Pancreas (tissue), 10 donors: Measurements from ENCODE around the gene HOXA9. TPM values are rescaled to one million over a fixed set of nuclear protein-coding genes. Genes with fewer than 3 reads are reported as not detected.

ENCODE experiments used
- ATAC-seq, 4 donors: fragments of 200-7000 bp; cut with Tn5 transposase; one replicate each; pipeline versions ENCODE4 v1.8.0 to v1.9.1; 2020; ENCODE audit warnings: mild to moderate bottlenecking in 4 of 4, moderate library complexity in 4 of 4
- DNase-seq, 6 donors: peaks; one replicate each; pipeline ENCODE4 v3.0.0-alpha.2; 2020
- FAIRE-seq: peaks from 2 replicates; lab custom pipeline; 2012; peaks lifted over from hg19 to GRCh38; lab: Jason Lieb, UNC
- H3K27ac ChIP-seq, 4 donors: fragments of 200-600 bp; sonication (generic); 1 replicate in 3 of 4; 2 replicates in 1 of 4; pipeline versions ENCODE4 v1.5.0 to v1.8.0; 2020
- H3K27me3 ChIP-seq, 4 donors: fragments of 200-600 bp; one replicate each; pipeline ENCODE4 v1.8.0; 2021
- H3K36me3 ChIP-seq, 3 donors: fragments of 200-600 bp; sonication (generic) in 1 of 3; one replicate each; pipeline versions ENCODE4 v1.5.0 to v1.8.0; 2020 to 2021
- H3K4me1 ChIP-seq, 3 donors: fragments of 200-600 bp; one replicate each; pipeline ENCODE4 v1.8.0; 2021
- H3K4me3 ChIP-seq, 4 donors: fragments of 200-600 bp; sonication (generic) in 2 of 4; one replicate each; pipeline versions ENCODE4 v1.5.0 to v1.8.0; 2020 to 2021
- H3K9me3 ChIP-seq, 4 donors: fragments of 200-600 bp; one replicate each; pipeline ENCODE4 v1.8.0; 2021
- WGBS, 2 donors: extraction: QIAGEN DNeasy Blood & Tissue Kit; methylation state at CpG; one replicate each; pipeline ENCODE4 v1.1.7; 2013; 5-methylcytosine and 5-hydroxymethylcytosine counted together
- intact Hi-C, 3 donors: fragments of 100-400 bp; cut with DNase I; formaldehyde crosslinking; loops; one replicate each; pipeline versions ENCODE4 v1.11.1 to v1.14.2; 2022
- polyA plus RNA-seq, 2 donors: library from polyadenylated mRNA; stranded (reverse); fragments of 200-250 nt; gene quantifications; one replicate each; pipeline ENCODE4 v1.2.3, GENCODE V29; 2013
- total RNA-seq, 6 donors: library from RNA; stranded (reverse); fragmentation: NEBNext Ultra II Directional in 4 of 6; extraction: Animal tissue kit (Norgen Biotek cat#: 25700) in 4 of 6; gene quantifications; one replicate each; pipeline versions ENCODE4 v1.2.1 to v1.2.4, GENCODE V29; 2021 to 2023
- TF ChIP-seq, protein P1 (sequence below), 4 donors: fragments of 200-600 bp; sonication (generic) in 3 of 4; IDR thresholded peaks; one replicate each; pipeline versions ENCODE4 v1.5.0 to v1.8.0; 2021; ENCODE audit warnings: antibody characterized with exemption in 4 of 4
- donor health status: healthy with polysubstance abuse.
- donor health status: DM: no; HTN: no; CAD: no; lungs with moderate emphysema.
- donor health status: DM: no; HTN: no; CAD: no.
- donor health status: control.
- donor health status: control.
- donor health status: Bipolar disorder and iron deficiency.
- donor health status: DM: yes; HTN: yes; CAD: no.
- donor health status: DM: no; HTN: no; CAD: no.
- donor health status: DM: no; HTN: no; CAD: no.
- donor health status: DM: yes; HTN: yes; CAD: no.

The HOXA9 gene
- total and polyA plus RNA-seq, 8 donors = 0.09 to 0.13 TPM; not detected in 6

- Histone ChIP-seq H3K4me3 (no peak overlapping the region), H3K27me3 (peaks cover 7 to 83% (median 26%) of the 10 kb centered on the region in 4 donors), H3K9me3 (no peaks in the 10 kb centered on the region), H3K27ac (no peak overlapping the region), H3K36me3 (no peaks in the 10 kb centered on the region), H3K4me1 (peaks cover 0 to 3% (median 0%) of the 10 kb centered on the region in 3 donors)
- TF ChIP-seq, protein P1, sequence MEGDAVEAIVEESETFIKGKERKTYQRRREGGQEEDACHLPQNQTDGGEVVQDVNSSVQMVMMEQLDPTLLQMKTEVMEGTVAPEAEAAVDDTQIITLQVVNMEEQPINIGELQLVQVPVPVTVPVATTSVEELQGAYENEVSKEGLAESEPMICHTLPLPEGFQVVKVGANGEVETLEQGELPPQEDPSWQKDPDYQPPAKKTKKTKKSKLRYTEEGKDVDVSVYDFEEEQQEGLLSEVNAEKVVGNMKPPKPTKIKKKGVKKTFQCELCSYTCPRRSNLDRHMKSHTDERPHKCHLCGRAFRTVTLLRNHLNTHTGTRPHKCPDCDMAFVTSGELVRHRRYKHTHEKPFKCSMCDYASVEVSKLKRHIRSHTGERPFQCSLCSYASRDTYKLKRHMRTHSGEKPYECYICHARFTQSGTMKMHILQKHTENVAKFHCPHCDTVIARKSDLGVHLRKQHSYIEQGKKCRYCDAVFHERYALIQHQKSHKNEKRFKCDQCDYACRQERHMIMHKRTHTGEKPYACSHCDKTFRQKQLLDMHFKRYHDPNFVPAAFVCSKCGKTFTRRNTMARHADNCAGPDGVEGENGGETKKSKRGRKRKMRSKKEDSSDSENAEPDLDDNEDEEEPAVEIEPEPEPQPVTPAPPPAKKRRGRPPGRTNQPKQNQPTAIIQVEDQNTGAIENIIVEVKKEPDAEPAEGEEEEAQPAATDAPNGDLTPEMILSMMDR (IDR thresholded peaks at IDR 0.05) = no peak
- intact Hi-C loops = no loop called here
- FAIRE-seq (no peak), ATAC-seq (no peak), DNase-seq (no peak)
- 54 to 59% methylated on average over 6 of the region's 6 CpGs for WGBS, 2 donors
Observed at GRCh38 chr7:27178366-27178765, 13.0 kb upstream of the HOXA9 start.

GRCh38 chr7:27177795-27178320, 12.5 kb upstream of the HOXA9 start:
- Histone ChIP-seq H3K27me3 (peaks cover 7 to 83% (median 25%) of the 10 kb centered on the region in 4 donors), H3K36me3 (no peaks in the 10 kb centered on the region), H3K4me3 (no peak overlapping the region), H3K27ac (no peak overlapping the region), H3K4me1 (peaks cover 0 to 8% (median 0%) of the 10 kb centered on the region in 3 donors), H3K9me3 (no peaks in the 10 kb centered on the region)
- DNase-seq = no peak
- 64 to 72% methylated on average over 5 of the region's 5 CpGs for WGBS, 2 donors
- intact Hi-C loops = no loop called here
- ATAC-seq = no peak
- TF ChIP-seq, protein P1 (IDR thresholded peaks at IDR 0.05) = no peak
- FAIRE-seq = no peak

- H3K4me1 ChIP-seq = peaks cover 0 to 10% (median 0%) of the 10 kb centered on the region in 3 donors
- H3K36me3 ChIP-seq = no peaks in the 10 kb centered on the region
- intact Hi-C loops = no loop called here
- no peak overlapping the region for H3K27ac ChIP-seq
- peaks cover 7 to 83% (median 24%) of the 10 kb centered on the region in 4 donors for H3K27me3 ChIP-seq
- H3K9me3 ChIP-seq = no peaks in the 10 kb centered on the region
- FAIRE-seq (no peak), ATAC-seq (no peak), DNase-seq (peak in 3 of 6 donors; percentile 5 to 43 (median 21))
- no peak overlapping the region for H3K4me3 ChIP-seq
- TF ChIP-seq, protein P1 (IDR thresholded peaks at IDR 0.05) = no peak
- 46 to 53% methylated on average over 22 of the region's 22 CpGs for WGBS, 2 donors
Observed at GRCh38 chr7:27176962-27177794, 11.8 kb upstream of the HOXA9 start.

GRCh38 chr7:27176524-27176845, 11.1 kb upstream of the HOXA9 start:
- no peak for ATAC-seq
- peaks cover 7 to 85% (median 28%) of the 10 kb centered on the region in 4 donors for H3K27me3 ChIP-seq
- TF ChIP-seq, protein P1 (IDR thresholded peaks at IDR 0.05) = no peak
- no peak overlapping the region for H3K4me3 ChIP-seq
- peaks cover 0 to 10% (median 0%) of the 10 kb centered on the region in 3 donors for H3K4me1 ChIP-seq
- WGBS, 2 donors = 48 to 61% methylated on average over 3 of the region's 3 CpGs
- H3K9me3 ChIP-seq = no peaks in the 10 kb centered on the region
- intact Hi-C loops = no loop called here
- H3K36me3 ChIP-seq = no peaks in the 10 kb centered on the region
- DNase-seq = peak in 1 of 6 donors; percentile 4
- FAIRE-seq = no peak
- H3K27ac ChIP-seq = no peak overlapping the region
